ENCODE data around the gene COX5B. TPM values are rescaled to one million over a fixed set of nuclear protein-coding genes. Genes with fewer than 3 reads are reported as not detected.

The COX5B gene
- total RNA-seq: 265 and 287 TPM in 2 replicates

GRCh38 chr2:97645695-97646629 is at the start of gene COX5B:
Gene COX5B (plus strand): TSS chr2:97646062. CDS start chr2:97646087, 25 bp downstream.

GRCh38 chr2:97663962-97664635 is 18.2 kb downstream of the COX5B start, which contains the start of gene ACTR1B:
Gene ACTR1B (minus strand): TSS chr2:97664044. CDS start chr2:97663890, 154 bp downstream.

DNA sequence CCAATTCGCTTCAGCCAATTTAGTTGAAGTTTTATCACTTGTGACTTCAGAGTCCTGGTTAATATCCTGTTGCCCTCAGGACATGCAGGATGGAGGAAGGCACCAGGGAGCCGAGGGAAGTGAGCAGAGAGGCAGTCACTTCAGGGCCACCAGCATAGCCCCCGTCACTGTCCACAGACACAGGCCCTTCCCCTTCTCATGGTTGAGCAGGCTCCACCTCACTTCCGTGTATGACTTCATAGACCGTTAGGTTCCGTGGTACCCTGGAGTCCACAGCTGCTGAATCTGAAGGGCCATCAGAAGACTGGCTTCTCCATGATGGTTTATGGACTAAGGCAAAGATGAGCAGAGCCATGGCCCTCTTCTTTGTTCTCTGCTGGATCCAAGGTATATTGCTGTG is 23.6 kb downstream of the COX5B start, which contains the start of gene C2orf92:
C2orf92 (plus strand) TSS at position 266 of the 400 bp plus-strand sequence; CDS start at position 342, 76 bp downstream.

Other genes starting within 250 kb of the COX5B start
- 4.2 and 9.9 TPM in 2 replicates for gene ANKRD36B, start 56.2 kb upstream of the COX5B start, total RNA-seq
- 45.0 and 51.2 TPM in 2 replicates for gene ACTR1B, start 18.0 kb downstream of the COX5B start, total RNA-seq
- 2.3 TPM in 1 of 2 replicates, not detected in the other for gene C2orf92, start 23.7 kb downstream of the COX5B start, total RNA-seq
- gene ZAP70, start 67.5 kb downstream of the COX5B start, total RNA-seq: not detected in 2 replicates